Stomach (tissue), 9 donors: Measurements from ENCODE around the gene PTPRE. TPM values are rescaled to one million over a fixed set of nuclear protein-coding genes. Genes with fewer than 3 reads are reported as not detected.

ENCODE experiments used
- DNase-seq, 2 donors: peaks; one replicate each; pipeline versions ENCODE4 v3.0.0 to v3.0.0-alpha.2; 2013 to 2019
- H3K27ac ChIP-seq, 5 donors: fragments of 200-600 bp in 4 of 5; sonication (generic) in 4 of 5; one replicate each; pipeline ENCODE4 v1.5.1; 2013 to 2019; ENCODE audit warnings: mild to moderate bottlenecking in 1 of 5, moderate library complexity in 1 of 5
- H3K27me3 ChIP-seq, 3 donors: fragments of 200-600 bp; sonication (generic); one replicate each; pipeline ENCODE4 v1.5.1; 2017 to 2019; ENCODE audit warnings: mixed run types in 1 of 3
- H3K36me3 ChIP-seq, 4 donors: fragments of 200-600 bp; sonication (generic); 1 replicate in 3 of 4; 2 replicates in 1 of 4; pipeline ENCODE4 v1.5.1; 2016 to 2019
- H3K4me1 ChIP-seq, 4 donors: fragments of 200-600 bp; sonication (generic); one replicate each; pipeline ENCODE4 v1.5.1; 2016 to 2019
- H3K4me3 ChIP-seq, 4 donors: fragments of 200-600 bp; sonication (generic) in 3 of 4; one replicate each; pipeline ENCODE4 v1.5.1; 2016 to 2019; ENCODE audit warnings: mild to moderate bottlenecking in 1 of 4
- H3K9me3 ChIP-seq, 4 donors: fragments of 200-600 bp; sonication (generic); one replicate each; pipeline ENCODE4 v1.5.1; 2016 to 2019
- EP300 ChIP-seq: sonication (generic); formaldehyde crosslinking; IDR thresholded peaks from one replicate; pipeline ENCODE4 v1.6.1; 2017; ENCODE audit warnings: antibody characterized with exemption
- POLR2A ChIP-seq, 4 donors: fragments of 450-650 bp; IDR thresholded peaks; one replicate each; pipeline ENCODE4 v1.6.1; 2016; ENCODE audit warnings: antibody characterized with exemption in 4 of 4, control low read depth in 2 of 4, mild to moderate bottlenecking in 1 of 4, moderate library complexity in 1 of 4
- POLR2AphosphoS5 ChIP-seq, 3 donors: sonication (generic); formaldehyde crosslinking; IDR thresholded peaks; one replicate each; pipeline ENCODE4 v1.6.1; 2016; ENCODE audit warnings: antibody characterized with exemption in 3 of 3
- WGBS, 5 donors: extraction: QIAGEN DNeasy Blood & Tissue Kit in 3 of 5; methylation state at CpG; one replicate each; pipeline versions ENCODE4 v1.1.5 to v1.1.7; 2013 to 2018; 5-methylcytosine and 5-hydroxymethylcytosine counted together
- intact Hi-C: fragments of 100-400 bp; cut with DNase I; formaldehyde crosslinking; loops from one replicate; pipeline ENCODE4 v1.15.1; 2023; ENCODE audit warnings: low total_unique reads
- polyA plus RNA-seq, 3 donors: library from polyadenylated mRNA; stranded (reverse); fragments of 200-250 nt; gene quantifications; one replicate each; pipeline ENCODE4 v1.2.3, GENCODE V29; 2013
- total RNA-seq, 5 donors: library from RNA; depleted of rRNA; stranded (reverse); fragments of >200 nt; gene quantifications; one replicate each; pipeline versions ENCODE4 v1.1.0 to v1.2.3, GENCODE V29; 2014 to 2016
- TF ChIP-seq, protein P1 (sequence below), 7 experiments: fragments of 450-650 bp in 4 of 7; fragments of 200-600 bp in 3 of 7; sonication (generic) in 3 of 7; IDR thresholded peaks; one replicate each; pipeline ENCODE4 v1.5.1; 2016 to 2019; ENCODE audit warnings: antibody characterized with exemption in 7 of 7, control low read depth in 2 of 7, mild to moderate bottlenecking in 1 of 7
- donor health status: healthy with polysubstance abuse.
- donor health status: Bipolar disorder and iron deficiency.
- donor health status: healthy.

PTPRE gene
- total and polyA plus RNA-seq, 8 donors = 4.0 to 26.4 (median 8.9) TPM

DNA sequence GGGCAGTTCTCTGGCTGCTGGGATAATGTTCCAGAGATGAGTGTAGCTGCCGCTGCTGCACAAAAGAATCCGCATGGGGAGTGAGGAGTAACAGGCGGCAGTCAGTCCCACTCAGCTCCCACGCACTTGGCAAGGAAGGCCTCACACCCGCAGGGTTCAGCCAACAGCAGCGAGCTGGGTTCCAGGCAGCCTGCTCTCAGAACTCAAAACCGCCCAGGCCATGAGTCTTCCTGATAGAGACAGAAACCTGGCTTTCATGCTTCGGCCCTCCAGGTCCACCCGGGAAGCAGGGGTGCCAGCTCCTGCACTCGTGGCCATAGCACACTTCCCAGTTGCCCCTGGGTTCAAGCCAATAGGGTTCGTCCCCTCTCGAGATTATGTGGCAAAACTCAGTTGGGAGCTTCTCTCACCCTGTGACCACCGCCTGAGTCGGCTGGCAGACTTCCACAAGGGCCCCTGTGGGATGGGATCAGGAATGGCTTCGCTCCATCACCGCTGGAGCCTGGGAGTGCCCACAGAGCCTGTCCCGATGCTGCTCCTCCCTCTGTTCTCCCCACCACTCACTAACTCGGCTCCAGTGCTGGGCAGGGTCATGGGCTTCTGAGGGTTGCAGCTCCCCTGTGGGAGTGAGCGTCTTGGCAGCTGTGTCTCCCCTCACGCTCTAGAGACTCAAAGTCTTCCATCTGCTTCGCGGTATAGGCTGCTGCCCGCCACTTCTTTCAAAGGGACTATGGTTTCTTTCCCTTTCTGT is 34.7 kb upstream of the PTPRE start:
- TF ChIP-seq EP300 (no peak), POLR2A (IDR thresholded peaks at IDR 0.05) (no peak), POLR2AphosphoS5 (IDR thresholded peaks at IDR 0.05) (no peak)
- TF ChIP-seq, protein P1, sequence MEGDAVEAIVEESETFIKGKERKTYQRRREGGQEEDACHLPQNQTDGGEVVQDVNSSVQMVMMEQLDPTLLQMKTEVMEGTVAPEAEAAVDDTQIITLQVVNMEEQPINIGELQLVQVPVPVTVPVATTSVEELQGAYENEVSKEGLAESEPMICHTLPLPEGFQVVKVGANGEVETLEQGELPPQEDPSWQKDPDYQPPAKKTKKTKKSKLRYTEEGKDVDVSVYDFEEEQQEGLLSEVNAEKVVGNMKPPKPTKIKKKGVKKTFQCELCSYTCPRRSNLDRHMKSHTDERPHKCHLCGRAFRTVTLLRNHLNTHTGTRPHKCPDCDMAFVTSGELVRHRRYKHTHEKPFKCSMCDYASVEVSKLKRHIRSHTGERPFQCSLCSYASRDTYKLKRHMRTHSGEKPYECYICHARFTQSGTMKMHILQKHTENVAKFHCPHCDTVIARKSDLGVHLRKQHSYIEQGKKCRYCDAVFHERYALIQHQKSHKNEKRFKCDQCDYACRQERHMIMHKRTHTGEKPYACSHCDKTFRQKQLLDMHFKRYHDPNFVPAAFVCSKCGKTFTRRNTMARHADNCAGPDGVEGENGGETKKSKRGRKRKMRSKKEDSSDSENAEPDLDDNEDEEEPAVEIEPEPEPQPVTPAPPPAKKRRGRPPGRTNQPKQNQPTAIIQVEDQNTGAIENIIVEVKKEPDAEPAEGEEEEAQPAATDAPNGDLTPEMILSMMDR (IDR thresholded peaks at IDR 0.05) = no peak
- Histone ChIP-seq H3K4me3 (no peak overlapping the region), H3K36me3 (no peaks in the 10 kb centered on the region), H3K27me3 (peaks cover 0 to 15% (median 0%) of the 10 kb centered on the region in 3 donors), H3K27ac (no peak overlapping the region), H3K9me3 (peaks cover 0 to 5% (median 4%) of the 10 kb centered on the region in 4 donors), H3K4me1 (peaks cover 0 to 11% (median 4%) of the 10 kb centered on the region in 4 donors)
- WGBS, 5 donors = 63 to 86% (median 76%) methylated on average over 14 to 23 of the region's 23 CpGs
- intact Hi-C loops = no loop called here
- peak in 1 of 2 donors; percentile 53 for DNase-seq

DNA sequence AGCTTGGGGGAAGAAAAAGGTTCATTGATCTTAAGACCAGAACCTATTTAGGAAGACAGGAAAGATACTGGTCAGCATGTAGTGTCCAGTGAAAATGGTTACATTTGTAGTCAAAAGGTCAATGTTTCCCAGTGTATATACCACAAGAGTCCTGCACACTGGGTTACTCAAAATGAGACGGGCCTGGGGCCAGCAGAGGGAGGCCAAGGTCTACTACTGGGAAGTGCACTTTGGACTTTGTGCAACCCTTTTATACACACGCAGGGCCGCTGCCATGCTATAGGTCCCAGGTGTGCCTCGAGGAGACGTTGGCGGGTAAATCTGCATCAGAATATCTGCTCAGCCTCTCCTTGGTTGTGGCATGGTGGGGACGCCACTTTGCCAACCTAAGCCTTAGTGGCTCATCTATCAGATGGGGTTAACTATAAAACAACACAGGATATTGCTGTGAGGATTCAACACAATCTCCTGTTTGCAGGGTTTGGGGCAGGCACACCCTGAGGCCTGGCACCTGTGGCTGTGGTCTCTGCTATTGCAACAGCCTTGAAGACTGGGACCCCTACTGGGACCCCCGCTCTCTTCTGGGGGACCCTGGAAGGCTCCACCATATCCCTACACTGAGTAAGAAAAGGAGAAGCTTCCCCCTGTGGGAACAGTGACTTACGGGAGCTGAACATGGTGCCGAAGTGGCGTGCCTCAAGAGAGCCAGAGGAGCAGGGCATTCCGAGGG is 33.9 kb upstream of the PTPRE start:
- TF ChIP-seq, protein P1 (IDR thresholded peaks at IDR 0.05) = peak in 4 of 7 experiments; percentile 35 to 52 (median 46)
- TF ChIP-seq POLR2A (IDR thresholded peaks at IDR 0.05) (no peak), POLR2AphosphoS5 (IDR thresholded peaks at IDR 0.05) (peak in 1 of 3 donors; percentile 39), EP300 (no peak)
- Histone ChIP-seq H3K27ac (no peak overlapping the region), H3K36me3 (no peaks in the 10 kb centered on the region), H3K9me3 (peaks cover 0 to 5% (median 4%) of the 10 kb centered on the region in 4 donors), H3K4me3 (no peak overlapping the region), H3K27me3 (peaks cover 0 to 15% (median 0%) of the 10 kb centered on the region in 3 donors), H3K4me1 (peaks cover 0 to 11% (median 4%) of the 10 kb centered on the region in 4 donors)
- WGBS, 5 donors = 49 to 82% (median 65%) methylated on average over 10 to 12 of the region's 12 CpGs
- intact Hi-C loops = no loop called here
- peak; percentile 80 to 88 for DNase-seq

DNA sequence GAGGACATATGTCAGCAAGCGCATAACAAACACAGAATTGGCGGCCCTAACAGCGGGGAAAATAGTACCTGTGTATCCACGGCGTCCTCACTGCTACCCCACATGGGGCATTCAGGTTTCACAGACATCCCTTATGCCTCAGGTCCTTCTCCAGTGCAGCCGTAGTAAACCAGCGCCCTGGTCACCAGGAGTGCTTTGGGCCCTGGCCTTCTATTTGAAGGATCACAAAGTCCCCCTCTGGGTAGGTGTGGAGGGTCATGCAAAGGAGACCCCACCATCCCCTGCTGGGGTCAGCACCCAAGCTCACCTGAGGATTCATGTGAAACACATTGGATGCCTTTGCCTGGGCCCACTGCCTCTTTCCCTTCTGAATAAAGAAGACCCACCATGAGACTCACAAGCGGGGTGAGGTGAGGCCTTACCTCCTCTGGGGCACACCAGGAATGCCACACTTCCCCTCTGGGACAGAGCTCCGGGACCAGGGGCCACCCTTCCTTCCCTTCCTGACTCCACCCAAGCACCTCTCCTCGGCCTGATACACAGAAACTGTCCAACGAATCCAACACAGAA is 32.9 kb upstream of the PTPRE start:
- intact Hi-C loops = no loop called here
- TF ChIP-seq, protein P1 (IDR thresholded peaks at IDR 0.05) = no peak
- TF ChIP-seq POLR2AphosphoS5 (IDR thresholded peaks at IDR 0.05) (no peak), POLR2A (IDR thresholded peaks at IDR 0.05) (no peak), EP300 (no peak)
- H3K9me3 ChIP-seq = peaks cover 0 to 5% (median 2%) of the 10 kb centered on the region in 4 donors
- no peak overlapping the region for H3K4me3 ChIP-seq
- peaks cover 0 to 15% (median 0%) of the 10 kb centered on the region in 3 donors for H3K27me3 ChIP-seq
- peaks cover 0 to 16% (median 4%) of the 10 kb centered on the region in 4 donors for H3K4me1 ChIP-seq
- 81 to 92% (median 89%) methylated on average over 10 to 11 of the region's 11 CpGs for WGBS, 5 donors
- H3K27ac ChIP-seq = no peak overlapping the region
- H3K36me3 ChIP-seq = no peaks in the 10 kb centered on the region
- DNase-seq = no peak
